Kidney (tissue), 14 donors: ENCODE measurements around the gene GARIN1A. TPM values are rescaled to one million over a fixed set of nuclear protein-coding genes. Genes with fewer than 3 reads are reported as not detected.

Experiments
- DNase-seq, 5 donors: peaks; one replicate each; pipeline ENCODE4 v3.0.0-alpha.2; 2013 to 2020
- FAIRE-seq: peaks from 2 replicates; lab custom pipeline; 2012; peaks lifted over from hg19 to GRCh38; lab: Jason Lieb, UNC
- H3K27ac ChIP-seq, 2 donors: one replicate each; pipeline ENCODE4 v1.7.0; 2013; ENCODE audit warnings: low read depth in 2 of 2, low read length in 2 of 2, inconsistent platforms in 1 of 2
- H3K27me3 ChIP-seq: one replicate; pipeline ENCODE4 v1.7.1; 2013; ENCODE audit warnings: low read length, inconsistent platforms; ENCODE audit not compliant: control insufficient read depth, insufficient read depth
- H3K36me3 ChIP-seq, 3 donors: one replicate each; pipeline versions ENCODE4 v1.7.0 to v1.7.1; 2013; ENCODE audit warnings: low read length in 3 of 3, control low read depth in 1 of 3, inconsistent platforms in 1 of 3; ENCODE audit not compliant: insufficient read depth in 3 of 3, control insufficient read depth in 2 of 3
- H3K4me1 ChIP-seq, 3 donors: one replicate each; pipeline versions ENCODE4 v1.7.0 to v1.7.1; 2013; ENCODE audit warnings: low read length in 3 of 3, inconsistent platforms in 1 of 3, low read depth in 1 of 3; ENCODE audit not compliant: control insufficient read depth in 2 of 3, insufficient read depth in 2 of 3
- H3K4me3 ChIP-seq, 3 donors: one replicate each; pipeline versions ENCODE4 v1.7.0 to v1.8.1; 2013; ENCODE audit warnings: low read length in 3 of 3, control low read depth in 1 of 3, inconsistent platforms in 1 of 3
- H3K9ac ChIP-seq, 3 donors: one replicate each; pipeline versions ENCODE4 v1.7.0 to v1.7.1; 2013; ENCODE audit warnings: low read length in 3 of 3, control low read depth in 1 of 3, inconsistent platforms in 1 of 3
- H3K9me3 ChIP-seq, 3 donors: one replicate each; pipeline versions ENCODE4 v1.7.0 to v1.7.1; 2013; ENCODE audit warnings: low read length in 3 of 3, control low read depth in 1 of 3, inconsistent platforms in 1 of 3; ENCODE audit not compliant: control insufficient read depth in 2 of 3, insufficient read depth in 1 of 3
- intact Hi-C: fragments of 100-400 bp; cut with DNase I; formaldehyde crosslinking; loops from one replicate; pipeline ENCODE4 v1.11.1; 2022
- polyA plus RNA-seq: library from polyadenylated mRNA; stranded (reverse); fragments of 350-450 nt; fragmentation: Illumina TruSeq; extraction: RNeasy Lipid Tissue Mini Kit (QIAGEN cat#74804); gene quantifications from one replicate; pipeline ENCODE4 v1.2.3, GENCODE V29; 2014; ENCODE audit warnings: low read depth, low replicate concordance; ENCODE audit not compliant: insufficient read depth
- total RNA-seq: library from RNA; stranded (reverse); fragmentation: NEBNext Ultra II Directional; extraction: Animal tissue kit (Norgen Biotek cat#: 25700); gene quantifications from one replicate; pipeline ENCODE4 v1.2.1, GENCODE V29; 2021
- TF ChIP-seq, protein P1 (sequence below): IDR thresholded peaks from 3 replicates; pipeline ENCODE4 v1.5.1; 2012; ENCODE audit warnings: mild to moderate bottlenecking, moderate library complexity, borderline replicate concordance; ENCODE audit not compliant: insufficient read depth; ENCODE audit errors: extremely low read depth
- donor health status: control.
- donor health status: control.
- donor health status: control.
- donor health status: control.
- donor health status: control.
- donor health status: DM: yes; HTN: yes; CAD: no.
- donor health status: Normal renal cell carcinoma (clear cell type).

GARIN1A gene
- total and polyA plus RNA-seq, 2 donors from 2014 or later, result 1.3 to 2.5 TPM

DNA sequence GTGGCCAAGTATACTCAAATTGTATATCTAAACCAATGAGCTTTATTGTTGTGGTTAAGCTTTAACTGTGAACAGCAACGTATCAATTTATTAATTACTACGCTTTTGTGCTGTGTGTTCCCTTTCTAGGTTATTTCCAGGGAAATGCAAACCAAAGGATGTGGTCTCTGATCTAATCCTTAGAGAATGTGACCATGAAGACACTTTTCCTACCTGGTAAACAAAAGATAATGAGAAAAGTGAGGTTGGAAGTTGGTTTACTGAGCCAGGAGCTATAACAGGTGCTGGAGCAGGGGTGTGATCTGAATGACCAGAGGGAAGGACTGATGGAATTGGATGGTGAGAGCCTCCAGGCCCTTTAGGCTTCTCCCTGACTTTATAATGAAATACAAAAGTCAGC is 41.7 kb downstream of the GARIN1A start:
- Histone ChIP-seq H3K4me1 (no peaks in the 10 kb centered on the region), H3K4me3 (no peak overlapping the region), H3K9me3 (no peaks in the 10 kb centered on the region), H3K36me3 (no peaks in the 10 kb centered on the region), H3K27ac (no peak overlapping the region), H3K27me3 (no peaks in the 10 kb centered on the region), H3K9ac (no peak overlapping the region)
- FAIRE-seq, result no peak
- intact Hi-C loops, result no loop called here
- TF ChIP-seq, protein P1, sequence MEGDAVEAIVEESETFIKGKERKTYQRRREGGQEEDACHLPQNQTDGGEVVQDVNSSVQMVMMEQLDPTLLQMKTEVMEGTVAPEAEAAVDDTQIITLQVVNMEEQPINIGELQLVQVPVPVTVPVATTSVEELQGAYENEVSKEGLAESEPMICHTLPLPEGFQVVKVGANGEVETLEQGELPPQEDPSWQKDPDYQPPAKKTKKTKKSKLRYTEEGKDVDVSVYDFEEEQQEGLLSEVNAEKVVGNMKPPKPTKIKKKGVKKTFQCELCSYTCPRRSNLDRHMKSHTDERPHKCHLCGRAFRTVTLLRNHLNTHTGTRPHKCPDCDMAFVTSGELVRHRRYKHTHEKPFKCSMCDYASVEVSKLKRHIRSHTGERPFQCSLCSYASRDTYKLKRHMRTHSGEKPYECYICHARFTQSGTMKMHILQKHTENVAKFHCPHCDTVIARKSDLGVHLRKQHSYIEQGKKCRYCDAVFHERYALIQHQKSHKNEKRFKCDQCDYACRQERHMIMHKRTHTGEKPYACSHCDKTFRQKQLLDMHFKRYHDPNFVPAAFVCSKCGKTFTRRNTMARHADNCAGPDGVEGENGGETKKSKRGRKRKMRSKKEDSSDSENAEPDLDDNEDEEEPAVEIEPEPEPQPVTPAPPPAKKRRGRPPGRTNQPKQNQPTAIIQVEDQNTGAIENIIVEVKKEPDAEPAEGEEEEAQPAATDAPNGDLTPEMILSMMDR, result no peak
- DNase-seq, result no peak

DNA sequence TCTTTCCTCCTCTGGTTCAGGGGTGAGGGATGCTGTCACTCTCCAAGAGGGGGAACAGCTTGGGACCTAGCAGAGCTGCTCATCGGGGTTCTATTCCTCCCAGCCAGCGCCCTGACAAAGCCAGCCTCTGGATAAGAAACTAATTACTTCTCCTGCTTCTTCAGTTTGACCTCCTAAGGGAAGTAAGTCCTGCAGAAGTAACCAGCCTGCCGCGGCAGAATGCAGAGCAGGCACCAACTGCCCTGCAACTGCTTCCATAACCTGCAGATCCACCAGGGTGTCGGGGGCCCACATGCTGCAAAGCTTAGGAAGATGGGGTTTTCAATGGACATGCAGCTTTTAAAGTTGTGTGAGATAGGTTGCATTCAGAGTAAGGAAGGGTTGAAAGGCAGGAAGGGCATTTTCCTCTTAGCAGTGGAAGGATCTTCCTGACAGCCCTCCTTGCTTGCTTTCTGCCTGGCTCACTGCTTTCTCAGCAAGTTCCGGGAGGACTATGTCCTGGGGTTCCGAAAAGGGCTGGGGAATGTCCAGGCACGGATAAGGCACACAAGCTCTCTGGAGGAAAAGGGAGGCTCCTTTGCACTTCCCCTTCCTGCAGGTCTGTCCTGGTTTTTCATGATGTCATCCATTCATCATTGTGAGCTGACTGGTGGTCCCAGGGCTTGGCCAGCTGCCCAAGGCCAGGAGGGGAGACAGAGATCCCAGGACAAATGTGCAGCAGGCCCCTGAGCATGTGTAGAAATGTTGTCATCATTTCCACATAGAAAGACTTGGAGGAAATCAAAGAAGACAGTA is 42.8 kb downstream of the GARIN1A start:
- H3K4me3 ChIP-seq, result no peak overlapping the region
- no peaks in the 10 kb centered on the region for H3K4me1 ChIP-seq
- TF ChIP-seq, protein P1, result no peak
- H3K9me3 ChIP-seq, result no peaks in the 10 kb centered on the region
- FAIRE-seq (no peak), DNase-seq (peak in 2 of 5 donors; percentile 12 to 44)
- H3K27ac ChIP-seq, result no peak overlapping the region
- intact Hi-C loops, result no loop called here
- no peaks in the 10 kb centered on the region for H3K27me3 ChIP-seq
- H3K9ac ChIP-seq, result no peak overlapping the region
- H3K36me3 ChIP-seq, result no peaks in the 10 kb centered on the region

DNA sequence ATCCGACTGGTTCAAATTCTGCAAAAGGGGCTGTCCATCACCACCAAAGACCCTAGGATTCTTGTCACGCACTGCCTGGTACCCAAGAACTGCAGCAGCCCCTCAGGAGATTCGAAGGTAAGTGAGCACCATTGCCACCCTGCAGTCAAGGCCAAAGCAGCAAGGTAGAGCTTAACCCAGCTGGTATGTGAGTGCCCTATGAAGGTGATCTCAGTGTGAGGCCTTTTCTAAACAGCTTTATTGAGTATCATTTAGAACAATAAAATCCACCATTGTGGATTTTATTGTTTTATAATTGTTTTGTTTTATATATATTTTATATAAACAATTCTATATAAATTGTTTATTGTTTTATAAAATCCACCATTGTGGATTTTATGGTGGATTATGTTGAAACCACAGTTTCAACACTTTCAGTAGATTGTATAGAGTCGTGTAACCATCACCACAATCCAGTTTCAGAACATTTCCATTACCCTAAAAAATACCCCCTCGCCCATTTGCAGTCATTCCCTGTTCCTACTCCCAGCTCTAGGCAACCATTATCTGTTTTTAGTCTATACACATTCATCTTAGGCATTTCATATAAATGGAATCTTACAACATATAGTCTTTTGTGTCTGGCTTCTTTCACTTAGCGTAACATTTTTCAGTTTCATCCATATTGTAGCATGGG is 47.0 kb downstream of the GARIN1A start:
- Histone ChIP-seq H3K9ac (no peak overlapping the region), H3K27ac (no peak overlapping the region), H3K27me3 (no peaks in the 10 kb centered on the region), H3K9me3 (no peaks in the 10 kb centered on the region), H3K4me1 (no peaks in the 10 kb centered on the region), H3K4me3 (no peak overlapping the region), H3K36me3 (no peaks in the 10 kb centered on the region)
- no peak for DNase-seq
- TF ChIP-seq, protein P1, result no peak
- intact Hi-C loops, result no loop called here
- no peak for FAIRE-seq
